Measurements from ENCODE around the gene DCC. TPM values are rescaled to one million over a fixed set of nuclear protein-coding genes. Genes with fewer than 3 reads are reported as not detected.

The DCC gene
- total RNA-seq, 1 experiment from 2014 or later: 0.72 TPM

GRCh38 chr18:52845036-52845435, 505.0 kb downstream of the DCC start:
- ChIA-PET POLR2A (no interaction called here), CTCF (no interaction called here)
- DNase-seq (ENCODE audit: low spot score) (no peak), ATAC-seq (no peak)
- no peaks in the 10 kb centered on the region for H3K36me3 Mint-ChIP-seq
- H3K27me3 Mint-ChIP-seq (ENCODE audit: low read depth): no peaks in the 10 kb centered on the region; the same call in 1 of the 2 replicates
- H3K4me3 Mint-ChIP-seq: no peak overlapping the region
- no peak overlapping the region for H3K27ac Mint-ChIP-seq
- H3K4me1 Mint-ChIP-seq: no peaks in the 10 kb centered on the region
- TF ChIP-seq NFYB (CRISPR knock-in tag; conservative IDR thresholded peaks at IDR 0.05; ENCODE audit: low read depth) (no peak), USF2 (CRISPR knock-in tag; IDR thresholded peaks at IDR 0.05) (no peak), ZNF317 (CRISPR knock-in tag; IDR thresholded peaks at IDR 0.05; ENCODE audit: borderline replicate concordance, low read depth) (no peak), ZNF219 (CRISPR knock-in tag; IDR thresholded peaks at IDR 0.05; ENCODE audit: borderline replicate concordance) (no peak), E2F5 (CRISPR knock-in tag; IDR thresholded peaks at IDR 0.05) (no peak), TCF7 (CRISPR knock-in tag; IDR thresholded peaks at IDR 0.05; ENCODE audit: low read depth) (no peak), USF1 (CRISPR knock-in tag; IDR thresholded peaks at IDR 0.05) (no peak), FOXJ3 (CRISPR knock-in tag; IDR thresholded peaks at IDR 0.05; ENCODE audit: borderline replicate concordance) (no peak), ZNF121 (CRISPR knock-in tag; IDR thresholded peaks at IDR 0.05) (no peak), ZMAT4 (CRISPR knock-in tag; IDR thresholded peaks at IDR 0.05) (no peak), NR2C2 (CRISPR knock-in tag; IDR thresholded peaks at IDR 0.05) (no peak), MXD4 (CRISPR knock-in tag; IDR thresholded peaks at IDR 0.05; ENCODE audit: borderline replicate concordance) (no peak), SMAD3 (CRISPR knock-in tag; IDR thresholded peaks at IDR 0.05; ENCODE audit: borderline replicate concordance) (no peak), PREB (CRISPR knock-in tag; IDR thresholded peaks at IDR 0.05; ENCODE audit: borderline replicate concordance) (no peak), JAZF1 (CRISPR knock-in tag; IDR thresholded peaks at IDR 0.05) (no peak), MAX (CRISPR knock-in tag; IDR thresholded peaks at IDR 0.05) (no peak), ZNF532 (CRISPR knock-in tag; IDR thresholded peaks at IDR 0.05; ENCODE audit: borderline replicate concordance) (no peak), IRF2 (CRISPR knock-in tag; IDR thresholded peaks at IDR 0.05; ENCODE audit: borderline replicate concordance, low read depth) (no peak), GRHL2 (CRISPR knock-in tag; IDR thresholded peaks at IDR 0.05; ENCODE audit: insufficient replicate concordance, severe bottlenecking) (no peak), TP53 (CRISPR knock-in tag; IDR thresholded peaks at IDR 0.05) (no peak)
- no peaks in the 10 kb centered on the region for H3K9me3 Mint-ChIP-seq
